ENCODE data around the gene RTP2.

DNA sequence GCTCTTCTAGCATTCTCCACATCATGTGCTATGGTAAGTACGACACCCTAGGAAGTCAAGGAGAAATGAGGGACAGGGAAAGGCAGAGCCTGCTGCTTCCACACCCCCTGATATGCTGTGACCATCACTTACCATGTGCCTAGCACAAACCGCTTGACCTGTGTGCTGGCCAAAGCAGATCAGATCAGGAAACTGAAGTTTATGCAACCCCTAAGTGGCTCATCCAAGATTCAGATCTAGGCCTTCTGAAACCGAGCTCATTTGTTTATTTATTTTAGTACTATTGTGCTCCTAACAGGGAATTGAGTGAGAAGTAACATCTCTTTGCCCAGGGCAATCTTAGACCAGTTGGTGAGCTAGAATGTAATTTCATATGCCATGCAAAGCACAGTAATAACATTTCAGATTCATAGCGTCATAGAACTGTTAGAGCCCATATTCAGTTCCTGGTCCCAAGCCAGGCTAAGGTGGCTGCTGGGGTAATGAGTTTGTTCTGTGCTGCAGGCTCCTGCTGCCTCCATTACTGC lies at the start of gene RTP2:
- TF ChIP-seq, protein P1, sequence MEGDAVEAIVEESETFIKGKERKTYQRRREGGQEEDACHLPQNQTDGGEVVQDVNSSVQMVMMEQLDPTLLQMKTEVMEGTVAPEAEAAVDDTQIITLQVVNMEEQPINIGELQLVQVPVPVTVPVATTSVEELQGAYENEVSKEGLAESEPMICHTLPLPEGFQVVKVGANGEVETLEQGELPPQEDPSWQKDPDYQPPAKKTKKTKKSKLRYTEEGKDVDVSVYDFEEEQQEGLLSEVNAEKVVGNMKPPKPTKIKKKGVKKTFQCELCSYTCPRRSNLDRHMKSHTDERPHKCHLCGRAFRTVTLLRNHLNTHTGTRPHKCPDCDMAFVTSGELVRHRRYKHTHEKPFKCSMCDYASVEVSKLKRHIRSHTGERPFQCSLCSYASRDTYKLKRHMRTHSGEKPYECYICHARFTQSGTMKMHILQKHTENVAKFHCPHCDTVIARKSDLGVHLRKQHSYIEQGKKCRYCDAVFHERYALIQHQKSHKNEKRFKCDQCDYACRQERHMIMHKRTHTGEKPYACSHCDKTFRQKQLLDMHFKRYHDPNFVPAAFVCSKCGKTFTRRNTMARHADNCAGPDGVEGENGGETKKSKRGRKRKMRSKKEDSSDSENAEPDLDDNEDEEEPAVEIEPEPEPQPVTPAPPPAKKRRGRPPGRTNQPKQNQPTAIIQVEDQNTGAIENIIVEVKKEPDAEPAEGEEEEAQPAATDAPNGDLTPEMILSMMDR (IDR thresholded peaks at IDR 0.05), result no peak
- TF ChIP-seq EP300 (IDR thresholded peaks at IDR 0.05), result no peak

Data from gastroesophageal sphincter (tissue), 3 donors.